K562 (cell line): ENCODE data around the gene DOCK1. TPM values are rescaled to one million over a fixed set of nuclear protein-coding genes. Genes with fewer than 3 reads are reported as not detected.

Experiments
- ATAC-seq: fragments of 200-7000 bp; cut with Tn5 transposase; 3 replicates; pipeline ENCODE4 v1.9.1; 2020; ENCODE audit warnings: moderate library complexity
- BruUV-seq: library from RNA; stranded (reverse); fragments of 400-500 nt; replicated peaks from 2 replicates; lab custom pipeline; 2021; lab: Mats Ljungman, UMichigan
- CTCF ChIA-PET: fragments of 300-600 bp; formaldehyde crosslinking; extraction: SDS; loops from one replicate; lab custom pipeline; 2021; ENCODE audit warnings: low intra/inter-chr PET ratio; lab: Yijun Ruan, JAX
- POLR2A ChIA-PET: fragments of 300-600, 350-650 bp; sonication (Branson Sonifier 250); formaldehyde crosslinking; extraction: SDS; loops from one replicate; lab custom pipeline; 2021; ENCODE audit warnings: antibody characterized with exemption, inconsistent platforms; lab: Yijun Ruan, JAX
- DNase-seq, 4 experiments: peaks; one replicate each; pipeline versions ENCODE4 v3.0.0 to v3.0.0-alpha.2; 2011 to 2018; ENCODE audit warnings: low spot score in 3 of 4, mixed read lengths in 3 of 4; ENCODE audit errors: extremely low read depth in 1 of 4
- FAIRE-seq: peaks from 2 replicates; lab custom pipeline; 2011; peaks lifted over from hg19 to GRCh38; lab: Jason Lieb, UNC
- H2AFZ ChIP-seq: 2 replicates; pipeline ENCODE4 v1.6.0; 2011; ENCODE audit warnings: low read depth, low read length, control low read depth, inconsistent platforms
- H3K27ac ChIP-seq: fragments of 200-600 bp; 3 replicates; pipeline ENCODE4 v1.8.0; 2011; ENCODE audit warnings: low read depth, mild to moderate bottlenecking, control low read depth, inconsistent platforms, low read length, moderate library complexity, mixed read lengths; ENCODE audit errors: extremely low read depth
- H3K27me3 ChIP-seq, 2 experiments: fragments of 300-600 bp in 1 of 2; 2 replicates in 1 of 2; 3 replicates in 1 of 2; pipeline versions ENCODE4 v1.6.0 to v1.8.0; 2011; ENCODE audit warnings: inconsistent platforms in 2 of 2, low read length in 2 of 2, mild to moderate bottlenecking in 1 of 2, mixed read lengths in 1 of 2, moderate library complexity in 1 of 2; ENCODE audit not compliant: control insufficient read depth in 2 of 2, insufficient read depth in 2 of 2
- H3K36me3 ChIP-seq: fragments of 300-600 bp; 3 replicates; pipeline ENCODE4 v1.8.0; 2011; ENCODE audit warnings: mild to moderate bottlenecking, low read length, inconsistent platforms; ENCODE audit not compliant: control insufficient read depth, insufficient read depth
- H3K4me1 ChIP-seq, 2 experiments: fragments of 200-600 bp in 1 of 2; replicated peaks in 1 of 2; 2 replicates in 1 of 2; 3 replicates in 1 of 2; pipeline versions ENCODE4 v1.5.1 to v1.8.0; 2011; ENCODE audit warnings: inconsistent platforms in 2 of 2, low read length in 2 of 2, mild to moderate bottlenecking in 1 of 2, mixed read lengths in 1 of 2, moderate library complexity in 1 of 2; ENCODE audit not compliant: control insufficient read depth in 2 of 2, insufficient read depth in 2 of 2
- H3K4me2 ChIP-seq: 2 replicates; pipeline ENCODE4 v1.6.1; 2011; ENCODE audit warnings: low read length, control low read depth, inconsistent platforms, mixed read lengths; ENCODE audit not compliant: insufficient read depth
- H3K4me3 ChIP-seq: fragments of 200-600 bp; sonication (generic), shearing (Covaris generic); 2 replicates; pipeline ENCODE4 v1.5.1; 2016; ENCODE audit warnings: control low read depth, inconsistent platforms
- H3K79me2 ChIP-seq: fragments of 200-600 bp; 3 replicates; pipeline ENCODE4 v1.8.0; 2011; ENCODE audit warnings: low read length, inconsistent platforms; ENCODE audit not compliant: control insufficient read depth, insufficient read depth
- H3K9ac ChIP-seq, 2 experiments: 2 replicates each; pipeline versions ENCODE4 v1.6.0 to v1.6.1; 2011; ENCODE audit warnings: low read depth in 2 of 2, low read length in 2 of 2, control low read depth in 1 of 2, inconsistent platforms in 1 of 2, mild to moderate bottlenecking in 1 of 2, mixed read lengths in 1 of 2; ENCODE audit not compliant: insufficient read depth in 1 of 2
- H3K9me1 ChIP-seq: one replicate; pipeline ENCODE4 v1.6.0; 2011; ENCODE audit warnings: inconsistent platforms, mild to moderate bottlenecking, low read length, moderate library complexity; ENCODE audit not compliant: control insufficient read depth, insufficient read depth
- H3K9me3 ChIP-seq: replicated peaks from 2 replicates; pipeline ENCODE4 v1.5.1; 2011; ENCODE audit warnings: low read depth, low read length, inconsistent platforms; ENCODE audit not compliant: control insufficient read depth, insufficient read depth
- H4K20me1 ChIP-seq: replicated peaks from 2 replicates; pipeline ENCODE4 v1.6.1; 2011; ENCODE audit warnings: low read length, inconsistent platforms, mixed read lengths; ENCODE audit not compliant: control insufficient read depth, insufficient read depth
- EGR1 ChIP-seq: fragments of 450-650 bp; conservative IDR thresholded peaks from 2 replicates; pipeline ENCODE4 v1.6.1; 2017; ENCODE audit warnings: mild to moderate bottlenecking
- GABPA ChIP-seq: fragments of 200-800 bp; sonication (Bioruptor generic); conservative IDR thresholded peaks from 2 replicates; pipeline ENCODE4 v1.6.1; 2016; ENCODE audit warnings: low read depth, missing genetic modification characterization, missing compliant biosample characterization
- MCM7 ChIP-seq, 2 experiments: fragments of 450-650 bp; IDR thresholded peaks; 2 replicates each; pipeline ENCODE4 v1.6.1; 2016 to 2018
- TAF1 ChIP-seq: IDR thresholded peaks from 2 replicates; pipeline ENCODE4 v1.6.1; 2011; ENCODE audit warnings: mild to moderate bottlenecking, low read length, moderate library complexity; ENCODE audit not compliant: insufficient read depth, control insufficient read depth, severe bottlenecking; ENCODE audit errors: extremely low read depth
- ZKSCAN8 ChIP-seq: fragments of 200-800 bp; sonication (Bioruptor generic); IDR thresholded peaks from 2 replicates; pipeline ENCODE4 v1.6.1; 2016; ENCODE audit warnings: missing genetic modification characterization, missing compliant biosample characterization
- ZNF140 ChIP-seq: fragments of 250-450 bp; sonication (Bioruptor Pico); IDR thresholded peaks from 2 replicates; pipeline ENCODE4 v1.8.0; 2021; ENCODE audit warnings: moderate library complexity, mild to moderate bottlenecking, inconsistent platforms
- ZNF445 ChIP-seq: fragments of 250-450 bp; sonication (Bioruptor Pico); IDR thresholded peaks from 2 replicates; pipeline ENCODE4 v1.4.0; 2020; ENCODE audit warnings: low read depth, mild to moderate bottlenecking, moderate library complexity
- WGBS: fragments of 100-300 bp; shearing (Covaris generic); methylation state at CpG from one replicate; pipeline ENCODE4 v1.1.6; 2016; ENCODE audit warnings: low coverage, mixed read lengths; ENCODE audit not compliant: insufficient coverage; ENCODE audit errors: missing lambda C conversion rate; 5-methylcytosine and 5-hydroxymethylcytosine counted together
- in situ Hi-C: fragments of 300-500 bp; cut with MboI; formaldehyde crosslinking; loops from 4 replicates; pipeline ENCODE4 v1.15.0; 2018; ENCODE audit warnings: inconsistent platforms, mixed read lengths
- intact Hi-C: fragments of 100-400 bp; cut with micrococcal nuclease; formaldehyde crosslinking; loops from 2 replicates; pipeline ENCODE4 v1.14.2; 2022
- polyA plus RNA-seq, 8 experiments: library from polyadenylated mRNA; depleted of rRNA in 4 of 8; stranded (reverse) in 5 of 8; unstranded in 3 of 8; fragments of >200 nt; fragmentation: Nextera tagmentation in 2 of 8; fragmentation: Illumina TruSeq in 1 of 8; extraction: Ambion mirVana in 2 of 8; extraction: Trizol in 1 of 8; gene quantifications; 2 replicates each; pipeline versions ENCODE4 v1.2.1 to v1.2.3, GENCODE V29; 2011 to 2014; ENCODE audit warnings: inconsistent platforms in 1 of 8, missing spikeins in 1 of 8
- total RNA-seq, 7 experiments: library from RNA; depleted of rRNA in 6 of 7; stranded (reverse); fragments of >200 nt in 6 of 7; fragmentation: Illumina TruSeq in 2 of 7; extraction: Trizol in 2 of 7; gene quantifications; 2 replicates each; pipeline versions ENCODE4 v1.2.1 to v1.2.3, GENCODE V29; 2011 to 2021; ENCODE audit warnings: low replicate concordance in 1 of 7
- TF ChIP-seq, protein P1 (sequence below): fragments of 250-450 bp; sonication (Bioruptor Pico); IDR thresholded peaks from 2 replicates; pipeline ENCODE4 v1.5.0; 2021; ENCODE audit warnings: mild to moderate bottlenecking, moderate library complexity
- TF ChIP-seq, protein P2 (sequence below), 2 experiments: fragments of 450-650 bp; formaldehyde crosslinking in 1 of 2; IDR thresholded peaks; 2 replicates each; pipeline versions ENCODE4 v1.4.0 to v1.6.1; 2014 to 2020; ENCODE audit warnings: mild to moderate bottlenecking in 2 of 2, borderline replicate concordance in 1 of 2, low read depth in 1 of 2

Gene DOCK1
- total and polyA plus RNA-seq, 9 of the 15 experiments (the other 6 are each of a cell fraction or from before 2014, with no cell fraction given): 0.31 TPM; not detected in 8

DNA sequence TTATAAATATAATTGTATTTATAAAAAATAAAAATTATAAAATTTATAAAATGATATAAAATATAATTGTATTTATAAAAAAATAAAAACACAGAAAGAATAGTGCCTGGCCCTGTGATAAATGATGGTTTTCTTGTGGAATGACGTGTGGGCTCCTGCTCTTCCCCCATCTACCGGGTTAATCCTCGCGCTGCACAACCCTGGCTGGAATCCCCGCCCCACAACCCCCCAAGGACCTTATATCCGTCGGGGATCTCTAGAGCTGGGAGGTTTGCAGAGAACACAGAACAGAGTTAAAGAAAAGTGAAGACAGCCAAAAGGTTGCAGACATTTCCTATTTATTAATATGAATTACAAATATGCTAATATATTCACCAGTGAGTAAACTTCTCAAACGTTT is 548.5 kb downstream of the DOCK1 start:
- in situ Hi-C loops: no loop called here
- H3K27me3 ChIP-seq: no peaks in the 10 kb centered on the region
- DNase-seq (no peak), ATAC-seq (no peak), FAIRE-seq (no peak)
- intact Hi-C loops: no loop called here
- no TSS peak for BruUV-seq
- ChIA-PET POLR2A (no interaction called here), CTCF (no interaction called here)
- H2AFZ ChIP-seq: no peak overlapping the region
- no peak overlapping the region for H3K9ac ChIP-seq
- no peak overlapping the region for H3K4me3 ChIP-seq
- no peaks in the 10 kb centered on the region for H3K9me1 ChIP-seq
- no peaks in the 10 kb centered on the region for H3K36me3 ChIP-seq
- no peak overlapping the region for H3K27ac ChIP-seq
- no peaks in the 10 kb centered on the region for H4K20me1 ChIP-seq
- H3K9me3 ChIP-seq: no peaks in the 10 kb centered on the region
- H3K4me2 ChIP-seq: no peak overlapping the region
- WGBS: 3% methylated on average over 8 of the region's 8 CpGs
- H3K4me1 ChIP-seq: no peaks in the 10 kb centered on the region
- H3K79me2 ChIP-seq: no peaks in the 10 kb centered on the region
- no peak for TF ChIP-seq GABPA (tag)
- TF ChIP-seq, protein P1, sequence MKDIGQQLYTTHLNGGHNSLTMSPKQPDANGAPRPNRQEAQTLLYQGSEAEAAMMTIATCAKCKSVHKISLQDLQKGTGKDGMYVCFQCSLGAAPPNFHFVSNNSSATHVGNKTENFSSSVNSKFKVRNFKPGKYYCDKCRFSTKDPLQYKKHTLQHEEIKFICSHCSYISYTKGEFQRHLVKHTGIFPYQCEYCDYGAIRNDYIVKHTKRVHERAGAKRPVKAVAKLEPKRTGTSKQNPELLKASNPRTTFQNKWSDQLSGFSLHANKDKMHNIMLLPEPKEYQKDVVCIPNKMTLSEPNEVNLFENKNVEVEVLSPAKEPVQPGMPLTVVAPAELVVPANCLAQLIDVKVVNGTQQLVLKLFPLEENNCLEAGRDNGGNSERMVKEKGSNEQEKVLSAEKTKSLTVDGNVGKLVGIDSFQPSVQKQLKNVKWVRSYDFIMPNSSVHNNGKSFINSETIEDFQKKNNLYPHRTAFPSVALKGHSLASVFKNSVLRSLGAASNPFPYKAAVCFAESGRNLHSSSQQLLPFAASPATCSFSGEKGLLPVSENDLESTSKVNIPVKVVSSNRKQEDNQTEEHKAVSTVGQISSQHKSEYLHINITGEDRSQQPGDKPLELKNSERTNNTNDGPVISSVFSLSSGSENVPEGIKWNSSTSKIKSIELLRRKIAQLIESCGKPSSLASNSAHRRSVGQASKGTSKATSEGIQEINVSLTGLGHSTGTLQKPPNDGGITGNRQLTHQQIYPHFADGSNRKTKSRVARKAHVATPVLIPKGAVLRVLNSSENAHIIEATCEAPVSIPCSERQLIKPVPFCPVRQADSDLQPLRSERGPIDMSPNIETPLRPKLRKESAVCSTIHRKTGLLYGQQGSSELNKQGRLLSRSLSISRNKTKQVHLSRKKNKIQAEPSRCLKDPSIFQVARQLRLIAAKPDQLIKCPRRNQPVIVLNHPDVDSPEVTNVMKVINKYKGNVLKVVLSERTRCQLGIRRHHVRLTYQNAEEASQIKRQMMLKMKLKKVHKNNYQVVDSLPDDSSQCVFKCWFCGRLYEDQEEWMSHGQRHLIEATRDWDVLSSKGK (CRISPR knock-in tag): no peak
- TF ChIP-seq ZKSCAN8: no peak
- no peak for TF ChIP-seq ZNF445 (CRISPR knock-in tag)
- TF ChIP-seq TAF1: no peak
- no peak for TF ChIP-seq MCM7 (IDR thresholded peaks at IDR 0.05)
- no peak for TF ChIP-seq ZNF140
- TF ChIP-seq EGR1: no peak
- TF ChIP-seq, protein P2, sequence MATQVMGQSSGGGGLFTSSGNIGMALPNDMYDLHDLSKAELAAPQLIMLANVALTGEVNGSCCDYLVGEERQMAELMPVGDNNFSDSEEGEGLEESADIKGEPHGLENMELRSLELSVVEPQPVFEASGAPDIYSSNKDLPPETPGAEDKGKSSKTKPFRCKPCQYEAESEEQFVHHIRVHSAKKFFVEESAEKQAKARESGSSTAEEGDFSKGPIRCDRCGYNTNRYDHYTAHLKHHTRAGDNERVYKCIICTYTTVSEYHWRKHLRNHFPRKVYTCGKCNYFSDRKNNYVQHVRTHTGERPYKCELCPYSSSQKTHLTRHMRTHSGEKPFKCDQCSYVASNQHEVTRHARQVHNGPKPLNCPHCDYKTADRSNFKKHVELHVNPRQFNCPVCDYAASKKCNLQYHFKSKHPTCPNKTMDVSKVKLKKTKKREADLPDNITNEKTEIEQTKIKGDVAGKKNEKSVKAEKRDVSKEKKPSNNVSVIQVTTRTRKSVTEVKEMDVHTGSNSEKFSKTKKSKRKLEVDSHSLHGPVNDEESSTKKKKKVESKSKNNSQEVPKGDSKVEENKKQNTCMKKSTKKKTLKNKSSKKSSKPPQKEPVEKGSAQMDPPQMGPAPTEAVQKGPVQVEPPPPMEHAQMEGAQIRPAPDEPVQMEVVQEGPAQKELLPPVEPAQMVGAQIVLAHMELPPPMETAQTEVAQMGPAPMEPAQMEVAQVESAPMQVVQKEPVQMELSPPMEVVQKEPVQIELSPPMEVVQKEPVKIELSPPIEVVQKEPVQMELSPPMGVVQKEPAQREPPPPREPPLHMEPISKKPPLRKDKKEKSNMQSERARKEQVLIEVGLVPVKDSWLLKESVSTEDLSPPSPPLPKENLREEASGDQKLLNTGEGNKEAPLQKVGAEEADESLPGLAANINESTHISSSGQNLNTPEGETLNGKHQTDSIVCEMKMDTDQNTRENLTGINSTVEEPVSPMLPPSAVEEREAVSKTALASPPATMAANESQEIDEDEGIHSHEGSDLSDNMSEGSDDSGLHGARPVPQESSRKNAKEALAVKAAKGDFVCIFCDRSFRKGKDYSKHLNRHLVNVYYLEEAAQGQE (IDR thresholded peaks at IDR 0.05; ENCODE audit: borderline replicate concordance): no peak
- TF ChIP-seq, protein P2 (CRISPR knock-in tag; IDR thresholded peaks at IDR 0.05; ENCODE audit: low read depth): no peak
